Dedifferentiated amniotic fluid mesenchymal stem cell (primary cell): ENCODE data around the gene SLC36A4.
A peak's percentile ranks its signal among the peaks of the same experiment; 100 is the strongest.
"Not testable (repeated sequence)": the region's sequence is repeated elsewhere in the genome, so short reads cannot be mapped to it uniquely, and the experiment has no call there.

Experiments
- DNase-seq: peaks from one replicate; pipeline ENCODE4 v3.0.0-alpha.2; 2016; ENCODE audit errors: extremely low spot score

SLC36A4 gene

DNA sequence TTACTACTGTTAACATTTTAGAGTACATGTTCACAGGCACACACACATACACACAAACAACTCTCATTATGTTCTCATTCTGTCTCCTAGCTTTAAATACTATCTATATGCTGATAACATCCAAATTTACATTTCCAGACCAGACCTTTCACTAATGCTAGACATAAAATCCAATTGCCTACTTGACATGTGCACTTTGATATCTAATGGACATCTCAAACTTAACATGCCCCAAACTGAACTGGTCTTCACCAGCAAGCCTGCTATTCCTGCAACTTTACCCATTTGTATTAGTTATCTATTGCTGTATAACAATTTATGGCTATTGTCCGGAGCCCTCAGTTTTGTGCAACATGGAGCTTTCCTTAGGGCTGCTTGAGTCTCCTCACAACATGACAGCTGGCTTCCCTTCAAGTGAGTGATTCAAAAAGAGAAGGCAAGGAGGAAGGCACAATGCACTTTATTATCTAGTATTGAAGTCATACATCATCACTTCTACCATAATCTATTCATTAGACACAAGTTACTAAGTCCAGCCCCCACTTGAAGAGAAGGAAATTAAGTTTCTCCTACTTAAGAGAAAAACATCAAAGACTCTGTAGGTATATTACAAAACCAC lies 3.0 kb downstream of the SLC36A4 start:
- no peak for DNase-seq

DNA sequence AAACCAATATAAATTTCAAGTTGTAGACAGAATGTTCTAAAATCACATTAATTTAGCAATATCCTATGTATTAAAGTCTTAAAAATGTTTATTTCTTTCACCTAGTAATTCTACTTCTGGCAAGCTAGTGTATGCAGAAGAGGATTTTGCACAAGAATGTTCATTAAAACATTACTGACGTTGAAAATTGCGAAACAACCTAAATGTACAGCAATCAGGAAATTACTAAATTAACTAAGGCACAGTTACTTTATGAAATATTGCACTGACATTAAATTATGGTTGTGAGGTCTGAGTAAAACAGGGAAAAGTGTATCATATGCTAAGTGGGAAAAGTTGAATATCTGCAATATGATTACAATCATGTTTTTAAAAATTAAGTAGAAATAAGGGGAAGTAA lies 4.1 kb downstream of the SLC36A4 start:
- no peak for DNase-seq

DNA sequence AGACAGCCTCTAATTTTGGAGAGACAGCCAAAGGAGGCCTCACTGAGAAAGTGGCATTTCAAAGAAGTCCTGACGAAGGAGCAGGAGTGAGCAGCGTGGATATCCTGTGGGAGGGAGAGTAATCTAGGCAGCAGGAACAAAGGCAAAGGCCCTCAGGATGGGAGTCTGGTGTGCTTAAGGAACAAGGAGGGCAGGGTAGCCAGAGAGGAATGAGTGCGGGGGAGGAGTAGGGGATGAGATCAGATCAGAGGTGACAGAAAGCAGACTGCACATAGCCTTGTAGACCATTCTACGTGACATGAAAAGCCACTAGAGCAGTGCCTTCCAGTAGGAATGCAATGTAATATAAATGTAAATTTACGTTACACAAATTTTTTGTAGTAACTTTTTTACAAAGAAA lies 5.6 kb downstream of the SLC36A4 start:
- no peak for DNase-seq

DNA sequence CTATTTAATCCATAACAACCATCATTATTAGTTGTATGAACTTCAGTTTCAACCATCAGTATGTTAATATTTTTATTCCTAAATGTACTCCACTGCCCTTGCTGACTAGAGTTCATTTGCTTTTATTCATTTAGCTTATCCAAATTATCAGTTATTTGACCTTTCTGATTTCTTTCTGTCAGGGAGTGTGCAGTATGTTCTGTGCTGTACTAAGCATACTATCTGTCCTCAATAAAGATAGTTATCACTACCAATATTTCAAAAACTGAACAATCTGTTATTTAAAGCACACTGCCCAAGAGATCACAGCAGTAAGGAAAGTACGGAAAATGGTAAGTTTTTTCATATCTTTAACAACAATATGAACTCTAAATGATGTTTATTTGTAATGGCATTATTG lies 8.3 kb downstream of the SLC36A4 start:
- no peak for DNase-seq

DNA sequence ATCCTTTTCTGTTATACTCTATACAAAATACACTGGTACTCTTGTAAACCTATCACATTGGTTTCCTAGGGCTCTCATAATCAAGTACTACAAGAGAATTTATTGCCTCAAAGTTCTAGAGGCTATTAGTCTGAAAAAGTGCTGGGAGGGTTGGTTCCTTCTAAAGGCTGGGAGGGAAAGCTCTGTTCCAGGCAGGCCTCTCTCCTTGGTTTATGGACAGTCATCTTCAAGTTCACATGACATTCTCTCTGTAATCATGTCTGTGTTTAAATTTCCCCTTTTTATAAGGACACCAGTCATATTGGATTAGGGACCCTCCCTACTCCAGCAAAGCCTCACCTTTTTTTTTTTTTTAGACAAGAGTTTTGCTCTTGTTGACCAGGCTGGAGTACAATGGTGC lies 9.1 kb downstream of the SLC36A4 start:
- no peak for DNase-seq

DNA sequence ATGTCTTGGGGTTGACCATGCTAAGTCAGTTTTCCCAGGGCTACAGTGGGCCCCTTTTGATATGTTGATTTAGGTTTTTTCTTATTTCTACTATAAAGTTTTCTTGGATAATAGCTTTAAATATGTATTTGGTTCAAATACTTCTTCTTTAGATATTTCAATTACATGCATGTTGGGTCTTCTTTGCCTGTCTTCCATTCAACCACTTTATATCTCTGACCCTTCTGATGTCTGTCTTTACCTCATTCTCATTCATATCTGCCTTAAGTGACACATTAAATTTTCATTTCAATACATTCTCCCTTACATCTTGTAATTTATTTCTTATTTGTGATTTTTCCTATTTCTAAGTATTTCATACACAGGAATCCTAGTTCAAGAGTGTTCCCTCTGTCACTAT lies 10.5 kb downstream of the SLC36A4 start:
- DNase-seq = no peak

DNA sequence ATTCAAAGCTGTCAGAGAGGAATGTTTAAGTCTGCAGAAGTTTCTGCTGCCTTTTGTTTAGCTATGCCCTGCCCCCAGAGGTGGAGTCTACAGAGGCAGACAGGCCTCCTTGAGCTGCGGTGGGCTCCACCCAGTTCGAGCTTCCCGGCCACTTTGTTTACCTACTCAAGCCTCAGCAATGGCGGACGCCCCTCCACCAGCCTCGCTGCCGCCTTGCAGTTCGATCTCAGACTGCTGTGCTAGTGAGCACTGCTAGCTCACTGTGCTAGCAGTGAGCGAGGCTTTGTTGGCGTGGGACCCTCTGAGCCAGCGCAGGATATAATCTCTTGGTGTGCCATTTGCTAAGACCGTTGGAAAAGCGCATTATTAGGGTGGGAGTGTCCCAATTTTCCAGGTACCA lies 19.9 kb downstream of the SLC36A4 start:
- DNase-seq = not testable (repeated sequence)

DNA sequence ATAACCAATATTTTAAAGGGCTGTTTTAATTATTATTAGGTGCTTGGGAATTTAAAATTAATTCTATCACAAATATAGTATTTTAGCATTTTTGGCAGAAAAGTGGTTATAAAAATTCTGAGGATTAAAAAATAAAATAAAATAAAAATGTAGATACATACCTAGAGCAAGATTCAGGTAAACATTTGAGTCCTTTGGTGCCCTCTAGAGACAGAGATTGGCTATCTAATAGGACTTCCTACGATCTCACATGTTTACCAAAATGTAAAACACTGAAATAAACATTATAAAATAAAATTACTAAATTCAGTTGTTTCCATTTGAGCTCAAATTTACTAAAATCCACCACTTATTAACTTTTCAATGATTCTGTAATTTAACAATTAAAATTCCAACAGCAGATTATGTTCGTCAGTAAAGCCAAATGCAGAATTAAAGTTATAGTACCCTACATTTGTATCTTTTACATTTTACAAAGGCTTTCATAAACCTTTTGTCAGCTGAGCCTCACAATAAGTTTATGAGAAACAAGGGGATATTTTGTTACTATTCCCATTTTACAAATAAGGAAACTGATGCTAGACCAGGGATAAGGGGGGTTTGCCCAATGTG lies 27.7 kb downstream of the SLC36A4 start:
- DNase-seq = peak; percentile 17

DNA sequence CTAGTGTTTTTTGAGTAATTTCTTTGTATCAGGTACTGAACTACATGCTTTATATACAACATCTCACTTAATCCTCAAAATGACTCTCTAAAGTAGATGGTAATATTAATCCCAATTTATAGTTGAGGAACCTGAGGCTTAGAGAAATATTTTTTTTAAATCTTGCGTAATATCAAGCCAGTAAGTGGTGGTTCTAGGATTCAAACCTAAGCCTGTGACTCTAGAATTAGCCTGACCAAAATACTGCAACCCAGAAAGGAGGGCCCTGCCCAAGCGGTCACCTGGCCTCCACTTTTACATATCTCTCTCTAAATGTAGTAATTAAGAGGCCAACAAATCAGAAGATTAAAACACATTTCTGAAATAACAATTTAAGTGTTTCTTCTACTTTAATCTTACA lies 28.6 kb downstream of the SLC36A4 start:
- DNase-seq = no peak

DNA sequence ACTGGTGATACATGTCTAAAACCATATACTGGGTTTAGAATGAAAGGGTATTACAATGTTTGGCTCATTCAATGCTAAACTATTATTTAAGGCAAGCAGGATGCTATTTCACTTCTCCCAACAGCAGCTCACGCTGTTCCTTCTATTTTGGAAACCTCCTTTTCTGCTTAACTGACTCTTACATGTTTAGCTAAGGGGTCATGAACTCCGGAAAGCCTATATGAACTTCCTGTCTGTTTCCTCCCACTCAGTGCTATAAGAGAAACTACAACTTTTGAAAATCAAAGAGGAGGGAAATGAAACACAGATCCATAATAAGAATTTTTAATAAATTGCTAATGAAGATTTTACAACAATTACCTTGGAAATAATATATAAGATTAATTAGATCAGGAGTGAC lies 30.9 kb downstream of the SLC36A4 start:
- no peak for DNase-seq

DNA sequence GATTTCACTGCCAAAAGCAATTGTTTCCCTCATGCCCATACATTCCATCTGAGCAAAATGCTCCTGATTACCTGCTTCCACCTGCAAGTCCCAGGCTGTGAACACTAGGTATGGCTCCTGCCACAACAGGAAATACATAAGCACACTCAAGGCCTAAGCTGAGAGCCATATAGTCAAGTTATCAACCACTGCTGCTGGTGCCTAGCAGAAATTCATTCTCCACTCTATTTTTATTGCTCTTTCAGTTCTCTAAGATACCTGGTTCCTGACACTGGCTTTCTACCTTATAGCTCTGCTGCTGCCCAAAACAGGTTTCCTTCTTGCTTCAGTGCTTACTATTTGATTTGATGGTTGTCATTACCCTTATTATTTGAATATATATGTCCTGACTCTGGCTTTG lies 31.6 kb downstream of the SLC36A4 start:
- no peak for DNase-seq

DNA sequence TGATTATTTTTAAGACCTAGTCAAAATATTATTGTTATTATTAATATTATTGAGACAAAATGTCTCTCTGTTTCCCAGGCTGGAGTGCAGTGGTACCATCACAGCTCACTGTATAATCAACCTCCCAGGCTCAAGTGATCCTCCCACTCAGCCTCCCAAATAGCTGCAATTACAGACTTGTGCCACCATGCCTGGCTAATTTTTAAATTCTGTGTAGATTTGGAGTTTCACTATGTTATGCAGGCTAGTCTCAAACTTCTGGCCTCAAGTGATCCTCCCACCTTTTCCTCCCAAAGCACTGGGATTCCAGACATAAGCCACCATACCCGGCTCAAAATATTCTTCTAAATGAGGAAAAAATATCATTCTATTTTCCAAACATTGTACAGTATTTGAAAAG lies 37.0 kb downstream of the SLC36A4 start:
- DNase-seq = no peak

DNA sequence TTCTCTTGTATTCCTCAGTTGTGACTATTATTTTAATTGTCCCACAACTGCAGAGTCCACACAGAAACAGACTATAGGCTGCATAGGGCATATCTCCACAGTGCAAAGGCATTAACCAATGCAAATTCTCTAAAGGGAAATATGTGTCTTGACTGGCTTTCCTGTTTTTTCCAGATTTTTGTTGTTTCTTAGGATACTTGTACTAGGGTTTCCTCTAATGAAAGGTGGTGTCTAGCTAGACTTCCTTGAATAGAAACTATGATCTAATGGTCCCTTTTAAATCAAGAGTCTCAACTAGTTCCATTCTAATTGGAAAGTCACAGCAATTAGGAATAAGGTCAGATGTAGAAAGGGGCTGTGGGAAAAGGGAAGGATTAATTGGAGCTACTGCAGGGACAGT lies 37.6 kb downstream of the SLC36A4 start:
- DNase-seq = no peak

DNA sequence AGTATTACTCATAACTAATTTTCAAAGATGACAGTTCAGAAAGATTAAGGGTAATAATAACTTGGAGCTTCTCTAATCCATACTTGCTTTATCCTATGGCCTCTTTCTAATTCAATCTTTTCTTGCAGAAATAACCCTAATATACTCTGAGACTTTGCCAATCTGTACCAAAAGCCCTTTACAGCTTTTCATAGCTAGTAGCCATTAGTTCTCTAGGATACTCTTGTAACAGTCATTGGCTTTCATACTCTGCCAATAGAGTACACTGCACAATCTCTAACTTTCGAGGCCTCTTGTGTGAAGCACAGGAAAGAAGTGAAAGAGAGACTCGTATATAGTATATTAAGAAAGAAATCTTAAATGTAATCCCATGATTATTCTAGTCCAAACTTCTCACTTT lies 38.1 kb downstream of the SLC36A4 start:
- DNase-seq = no peak

DNA sequence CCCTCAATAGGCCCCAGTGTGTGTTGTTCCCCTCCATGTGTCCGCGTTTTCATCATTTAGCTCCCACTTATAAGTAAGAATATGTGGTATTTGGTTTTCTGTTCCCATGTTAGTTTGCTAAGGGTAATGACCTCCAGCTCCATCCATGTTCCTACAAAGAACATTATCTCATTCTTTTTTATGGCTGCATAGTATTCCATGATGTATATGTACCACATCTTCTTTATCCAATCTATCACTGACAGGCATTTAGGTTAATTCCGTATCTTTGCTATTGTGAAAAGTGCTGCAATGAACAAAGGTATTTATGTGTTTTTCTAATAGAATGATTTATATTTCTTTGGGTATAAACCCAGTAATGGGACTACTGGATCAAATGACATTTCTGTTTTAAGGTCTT lies 42.1 kb downstream of the SLC36A4 start:
- DNase-seq = no peak

DNA sequence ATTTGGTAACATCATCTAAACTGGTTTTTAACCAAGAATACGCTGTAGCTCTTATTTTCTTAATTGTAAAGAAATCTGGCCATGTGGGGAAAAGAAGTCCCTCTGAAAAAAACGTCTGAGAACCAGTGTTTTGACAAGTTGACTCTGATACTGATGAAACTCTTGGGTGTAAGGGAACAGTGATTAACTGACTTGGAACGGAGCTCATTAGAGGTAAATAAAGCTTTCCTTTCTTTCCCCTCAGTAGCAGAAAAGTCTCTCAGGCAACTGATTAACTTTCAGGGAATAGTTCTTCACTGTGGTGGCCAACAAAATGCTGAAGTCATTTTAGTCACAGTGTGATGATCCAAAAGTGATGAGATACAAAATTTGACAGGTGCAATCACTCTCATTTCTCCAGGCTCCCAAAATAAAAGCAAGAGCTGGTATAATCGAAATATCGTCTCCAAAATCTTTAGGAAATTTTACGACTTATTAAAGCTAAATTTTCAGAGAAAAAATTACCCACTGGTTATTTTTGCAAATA lies 52.3 kb downstream of the SLC36A4 start:
- DNase-seq = no peak

DNA sequence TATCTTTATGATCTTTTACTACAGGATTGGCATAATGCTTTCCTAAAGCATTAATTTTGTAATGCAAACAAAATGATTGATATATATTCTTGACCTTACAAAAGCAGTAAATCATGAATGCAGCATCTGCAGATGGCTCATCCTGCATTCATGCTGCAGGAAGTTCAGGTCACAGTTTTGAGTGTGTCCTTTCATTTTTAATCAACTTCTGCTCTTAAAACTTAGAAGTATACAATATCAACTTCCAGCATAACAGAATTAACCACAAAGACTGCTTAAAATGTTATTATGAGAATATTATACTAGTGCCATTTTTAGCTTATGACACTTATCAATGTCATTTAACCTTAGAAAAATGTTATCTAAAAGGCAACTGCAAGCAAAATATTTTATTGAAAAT lies 54.0 kb downstream of the SLC36A4 start:
- DNase-seq = no peak

DNA sequence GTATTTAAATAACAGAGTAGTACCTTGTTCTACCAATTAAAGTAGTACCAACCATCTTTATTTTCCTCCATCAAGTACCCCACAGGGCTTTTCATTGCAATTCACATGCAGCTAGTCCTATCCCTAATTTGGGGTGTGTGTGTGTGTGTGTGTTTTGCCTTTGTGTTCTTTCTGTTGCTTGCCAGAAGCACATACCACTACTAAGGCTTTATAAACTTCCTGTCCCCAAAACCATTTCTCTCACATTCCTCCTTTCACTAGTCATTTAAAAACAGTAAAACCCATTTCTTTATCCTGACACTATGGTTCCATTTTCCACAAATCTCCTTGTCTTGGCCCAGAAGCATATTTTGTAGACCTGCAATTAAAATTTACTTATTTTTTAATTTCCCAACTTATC lies 54.6 kb downstream of the SLC36A4 start:
- no peak for DNase-seq

DNA sequence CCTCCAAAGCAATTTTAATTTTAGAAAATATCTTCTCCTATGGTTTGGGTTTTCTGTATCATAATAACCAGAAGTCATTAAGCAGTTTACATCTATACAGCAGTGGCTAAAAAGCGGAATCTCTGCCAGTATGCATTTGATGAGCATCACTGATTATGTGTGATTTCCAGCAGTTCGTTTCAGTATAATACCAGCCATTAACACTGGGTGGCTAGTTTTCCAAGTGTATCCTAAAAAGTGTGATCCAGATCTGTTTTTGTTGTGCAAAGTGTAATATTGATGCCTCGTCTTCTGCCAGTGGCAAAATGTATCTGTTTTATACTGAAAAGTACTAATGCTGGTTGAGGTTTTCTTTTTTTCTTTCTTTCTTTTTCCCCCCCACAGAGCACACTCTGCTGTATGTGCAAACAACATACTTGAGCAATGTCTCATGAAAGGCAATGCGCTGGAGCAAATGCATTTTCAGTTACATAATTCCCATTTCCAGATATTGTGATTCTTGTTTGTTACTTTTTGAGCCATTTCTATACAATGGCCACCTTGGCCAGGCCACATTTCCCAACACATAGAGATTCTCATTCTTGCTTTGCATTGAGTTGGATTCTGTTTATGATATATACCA lies 64.2 kb downstream of the SLC36A4 start:
- peak; percentile 30 for DNase-seq

DNA sequence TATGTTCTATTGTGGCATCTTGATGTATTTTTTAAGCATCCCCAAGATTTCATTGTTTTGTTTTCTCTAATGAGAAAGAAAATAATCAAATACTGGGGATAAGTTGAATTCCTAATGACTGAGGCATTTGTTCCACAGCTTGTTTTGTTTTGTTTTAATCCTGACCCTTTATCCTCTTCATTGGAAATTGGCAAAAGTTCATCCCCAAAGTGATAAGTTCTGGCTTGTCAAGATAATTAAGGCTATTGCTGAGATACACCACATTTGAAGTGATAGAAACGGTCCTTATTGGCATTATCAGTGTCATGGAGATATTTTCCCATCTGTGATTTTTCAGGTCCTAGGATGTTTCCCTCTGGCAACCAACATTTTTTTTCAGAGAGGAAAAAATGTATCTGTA lies 65.0 kb downstream of the SLC36A4 start:
- DNase-seq = no peak

DNA sequence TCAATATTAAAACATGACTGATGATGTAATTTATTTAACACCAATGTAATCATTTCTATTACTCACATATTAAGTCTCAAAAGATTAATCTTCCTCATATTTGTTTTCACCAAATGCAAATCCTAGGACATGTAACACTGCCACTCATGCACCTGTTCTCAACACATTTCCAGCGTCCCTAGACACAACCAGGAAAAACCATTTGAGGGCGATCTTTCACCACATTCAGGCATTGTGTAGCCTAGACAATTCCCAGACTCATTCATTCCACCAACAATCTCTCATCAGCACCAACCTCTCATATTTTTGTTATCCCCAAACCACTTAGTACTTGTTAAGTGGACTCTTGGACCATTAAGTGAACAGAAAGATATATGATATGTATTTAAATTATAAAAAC lies 66.1 kb downstream of the SLC36A4 start:
- no peak for DNase-seq

DNA sequence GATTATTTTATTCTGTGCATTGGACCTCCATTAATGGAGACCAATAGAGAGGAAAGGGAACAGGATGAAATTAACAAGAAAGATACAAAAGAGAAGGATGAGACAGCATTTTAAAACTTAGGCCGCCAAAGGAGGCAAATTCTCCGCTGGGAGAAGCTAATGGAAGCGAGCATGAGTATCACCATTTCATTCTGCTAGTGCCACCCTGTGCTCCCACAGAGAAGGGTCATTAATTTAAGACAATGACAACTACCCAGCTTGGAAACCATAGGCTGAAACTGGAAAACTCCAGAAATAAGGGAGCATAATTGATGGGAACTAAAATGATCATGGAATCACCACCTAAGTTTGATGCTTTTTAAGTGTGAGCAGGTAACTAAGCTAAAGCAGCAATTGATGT lies 69.2 kb downstream of the SLC36A4 start:
- no peak for DNase-seq

DNA sequence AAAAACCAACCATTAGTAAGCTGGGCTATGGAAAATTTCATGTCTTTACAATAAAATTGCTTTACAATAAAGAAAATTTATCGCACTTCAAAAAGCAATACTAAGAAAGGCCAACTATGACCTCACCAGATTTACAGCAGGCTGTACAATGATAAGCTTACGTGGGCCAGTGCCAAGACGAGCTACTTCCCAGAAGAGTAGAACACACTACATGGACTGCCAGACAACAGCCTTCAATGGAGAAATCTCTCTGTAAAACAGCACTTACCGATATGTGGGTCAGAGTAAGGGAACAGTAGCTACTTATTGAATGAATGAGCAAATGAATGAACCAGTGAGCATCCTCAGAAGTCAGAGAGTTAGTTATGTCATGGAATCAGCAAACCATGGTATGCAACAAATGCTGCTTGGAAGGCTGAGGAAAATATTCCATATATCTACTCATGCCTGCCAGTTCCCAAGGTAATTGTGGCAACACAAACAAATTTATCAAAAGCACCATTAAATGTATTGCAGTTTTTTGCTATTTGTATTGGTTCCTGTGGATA lies 74.4 kb downstream of the SLC36A4 start:
- no peak for DNase-seq
